Adrenal gland (tissue), 12 donors: ENCODE measurements around the gene CYFIP1. TPM values are rescaled to one million over a fixed set of nuclear protein-coding genes. Genes with fewer than 3 reads are reported as not detected.

Experiments used
- DNase-seq, 7 donors: peaks; one replicate each; pipeline ENCODE4 v3.0.0-alpha.2; 2019 to 2020
- H3K27ac ChIP-seq, 5 donors: fragments of 200-600 bp; sonication (generic) in 4 of 5; 1 replicate in 3 of 5; 2 replicates in 2 of 5; pipeline versions ENCODE4 v1.5.1 to v1.8.0; 2016 to 2020; ENCODE audit warnings: mild to moderate bottlenecking in 1 of 5
- H3K27me3 ChIP-seq: fragments of 200-600 bp; 2 replicates; pipeline ENCODE4 v1.8.0; 2021
- H3K36me3 ChIP-seq, 2 donors: fragments of 200-600 bp; replicated peaks in 1 of 2; 1 replicate in 1 of 2; 2 replicates in 1 of 2; pipeline versions ENCODE4 v1.5.1 to v1.8.0; 2018 to 2022
- H3K4me1 ChIP-seq, 2 donors: fragments of 200-600 bp; replicated peaks in 1 of 2; 1 replicate in 1 of 2; 2 replicates in 1 of 2; pipeline versions ENCODE4 v1.5.1 to v1.8.0; 2018 to 2021
- H3K4me3 ChIP-seq, 4 donors: fragments of 200-600 bp; sonication (generic) in 3 of 4; one replicate each; pipeline ENCODE4 v1.5.1; 2016 to 2018
- H3K9me3 ChIP-seq, 3 donors: fragments of 200-600 bp; sonication (generic) in 1 of 3; replicated peaks in 1 of 3; 1 replicate in 2 of 3; 2 replicates in 1 of 3; pipeline versions ENCODE4 v1.5.1 to v1.8.0; 2016 to 2021
- POLR2A ChIP-seq, 2 donors: fragments of 450-650 bp; IDR thresholded peaks; one replicate each; pipeline ENCODE4 v1.6.1; 2017; ENCODE audit warnings: antibody characterized with exemption in 2 of 2, mild to moderate bottlenecking in 2 of 2, moderate library complexity in 1 of 2
- WGBS, 4 donors: extraction: QIAGEN DNeasy Blood & Tissue Kit in 2 of 4; methylation state at CpG; one replicate each; pipeline versions ENCODE4 v1.1.5 to v1.1.7; 2013 to 2017; 5-methylcytosine and 5-hydroxymethylcytosine counted together
- intact Hi-C, 2 donors: fragments of 100-400 bp; cut with DNase I; formaldehyde crosslinking; loops; one replicate each; pipeline versions ENCODE4 v1.14.1 to v1.15.0; 2022 to 2023
- polyA plus RNA-seq, 3 donors: library from polyadenylated mRNA; stranded (reverse); fragments of 200-250 nt in 2 of 3; fragments of 350-450 nt in 1 of 3; fragmentation: Illumina TruSeq in 1 of 3; extraction: RNeasy Lipid Tissue Mini Kit (QIAGEN cat#74804) in 1 of 3; gene quantifications; one replicate each; pipeline ENCODE4 v1.2.3, GENCODE V29; 2013 to 2014
- total RNA-seq, 9 donors: library from RNA; depleted of rRNA in 4 of 9; stranded (reverse); fragments of >200 nt in 4 of 9; fragments of 120-200 nt in 1 of 9; fragmentation: NEBNext Ultra II Directional in 1 of 9; extraction: Animal tissue kit (Norgen Biotek cat#: 25700) in 1 of 9; gene quantifications; one replicate each; pipeline versions ENCODE4 v1.1.0 to v1.2.4, GENCODE V29; 2013 to 2023
- TF ChIP-seq, protein P1 (sequence below), 6 experiments: fragments of 450-650 bp in 4 of 6; fragments of 200-600 bp in 2 of 6; sonication (generic) in 1 of 6; IDR thresholded peaks; 1 replicate in 5 of 6; 2 replicates in 1 of 6; pipeline versions ENCODE4 v1.5.1 to v1.8.0; 2016 to 2021; ENCODE audit warnings: antibody characterized with exemption in 6 of 6, mild to moderate bottlenecking in 2 of 6, moderate library complexity in 1 of 6
- donor health status: healthy with polysubstance abuse.
- donor health status: Bipolar disorder and iron deficiency.
- donor health status: DM: yes; HTN: yes; CAD: no.
- donor health status: DM: no; HTN: no; CAD: no.
- donor health status: DM: no; HTN: no; CAD: no.
- donor health status: DM: yes; HTN: yes; CAD: no.

Gene CYFIP1
- total and polyA plus RNA-seq, 12 donors = 21.2 to 124 (median 85.0) TPM

GRCh38 chr15:22874256-22874655 is 105.9 kb downstream of the CYFIP1 start:
- Histone ChIP-seq H3K27ac (no peak overlapping the region), H3K4me3 (no peak overlapping the region), H3K27me3 (no peaks in the 10 kb centered on the region), H3K36me3 (peaks cover 0 to 73% of the 10 kb centered on the region in 2 donors), H3K4me1 (no peaks in the 10 kb centered on the region), H3K9me3 (no peaks in the 10 kb centered on the region)
- no peak for DNase-seq
- TF ChIP-seq, protein P1, sequence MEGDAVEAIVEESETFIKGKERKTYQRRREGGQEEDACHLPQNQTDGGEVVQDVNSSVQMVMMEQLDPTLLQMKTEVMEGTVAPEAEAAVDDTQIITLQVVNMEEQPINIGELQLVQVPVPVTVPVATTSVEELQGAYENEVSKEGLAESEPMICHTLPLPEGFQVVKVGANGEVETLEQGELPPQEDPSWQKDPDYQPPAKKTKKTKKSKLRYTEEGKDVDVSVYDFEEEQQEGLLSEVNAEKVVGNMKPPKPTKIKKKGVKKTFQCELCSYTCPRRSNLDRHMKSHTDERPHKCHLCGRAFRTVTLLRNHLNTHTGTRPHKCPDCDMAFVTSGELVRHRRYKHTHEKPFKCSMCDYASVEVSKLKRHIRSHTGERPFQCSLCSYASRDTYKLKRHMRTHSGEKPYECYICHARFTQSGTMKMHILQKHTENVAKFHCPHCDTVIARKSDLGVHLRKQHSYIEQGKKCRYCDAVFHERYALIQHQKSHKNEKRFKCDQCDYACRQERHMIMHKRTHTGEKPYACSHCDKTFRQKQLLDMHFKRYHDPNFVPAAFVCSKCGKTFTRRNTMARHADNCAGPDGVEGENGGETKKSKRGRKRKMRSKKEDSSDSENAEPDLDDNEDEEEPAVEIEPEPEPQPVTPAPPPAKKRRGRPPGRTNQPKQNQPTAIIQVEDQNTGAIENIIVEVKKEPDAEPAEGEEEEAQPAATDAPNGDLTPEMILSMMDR (IDR thresholded peaks at IDR 0.05) = no peak
- TF ChIP-seq POLR2A (IDR thresholded peaks at IDR 0.05) = no peak
- intact Hi-C loops = loop anchor here in 1 of 2 donors (10.0 kb wide), 2 partner anchors 51 to 79 kb away; no protein-coding TSS in a partner anchor
- 93 to 98% (median 96%) methylated on average over 6 to 8 of the region's 8 CpGs for WGBS, 4 donors

DNA sequence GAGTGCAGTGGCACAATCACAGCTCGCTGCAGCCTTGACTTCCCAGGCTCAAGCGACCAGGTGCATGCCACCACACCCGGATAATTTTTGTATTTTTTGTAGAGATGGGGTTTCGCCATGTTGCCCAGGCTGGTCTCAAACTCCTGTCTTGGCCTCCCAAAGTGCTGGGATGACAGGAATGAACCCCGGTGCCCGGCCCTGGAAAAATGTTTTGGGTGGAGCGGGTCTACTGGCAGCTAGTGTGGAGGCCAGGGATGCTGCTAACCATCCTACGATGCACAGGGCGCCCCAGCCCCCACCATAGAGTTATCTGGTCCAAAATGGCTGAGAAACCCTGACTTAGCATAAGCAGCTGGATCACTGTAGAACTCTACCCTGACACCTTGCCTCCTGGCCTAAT is 106.3 kb downstream of the CYFIP1 start:
- Histone ChIP-seq H3K27ac (no peak overlapping the region), H3K4me1 (no peaks in the 10 kb centered on the region), H3K4me3 (no peak overlapping the region), H3K27me3 (no peaks in the 10 kb centered on the region), H3K36me3 (peaks cover 0 to 77% of the 10 kb centered on the region in 2 donors), H3K9me3 (no peaks in the 10 kb centered on the region)
- DNase-seq = no peak
- intact Hi-C loops = loop anchor here in 1 of 2 donors (10.0 kb wide), 2 partner anchors 51 to 79 kb away; no protein-coding TSS in a partner anchor
- 96 to 98% (median 97%) methylated on average over 8 to 9 of the region's 9 CpGs for whole genome bisulfite sequencing, 4 donors
- no peak for TF ChIP-seq POLR2A (IDR thresholded peaks at IDR 0.05)
- TF ChIP-seq, protein P1 (IDR thresholded peaks at IDR 0.05) = no peak

GRCh38 chr15:22872936-22873701 is 107.0 kb downstream of the CYFIP1 start:
- TF ChIP-seq, protein P1 (IDR thresholded peaks at IDR 0.05) = no peak
- intact Hi-C loops = loop anchor here in 1 of 2 donors (10.0 kb wide), 2 partner anchors 52 to 78 kb away; no protein-coding TSS in a partner anchor
- no peaks in the 10 kb centered on the region for H3K4me1 ChIP-seq
- H3K36me3 ChIP-seq = peaks cover 0 to 85% of the 10 kb centered on the region in 2 donors
- WGBS, 4 donors = 86 to 90% (median 90%) methylated on average over 10 to 17 of the region's 17 CpGs
- no peak overlapping the region for H3K4me3 ChIP-seq
- H3K9me3 ChIP-seq = no peaks in the 10 kb centered on the region
- DNase-seq = no peak
- H3K27ac ChIP-seq = no peak overlapping the region
- no peaks in the 10 kb centered on the region for H3K27me3 ChIP-seq

DNA sequence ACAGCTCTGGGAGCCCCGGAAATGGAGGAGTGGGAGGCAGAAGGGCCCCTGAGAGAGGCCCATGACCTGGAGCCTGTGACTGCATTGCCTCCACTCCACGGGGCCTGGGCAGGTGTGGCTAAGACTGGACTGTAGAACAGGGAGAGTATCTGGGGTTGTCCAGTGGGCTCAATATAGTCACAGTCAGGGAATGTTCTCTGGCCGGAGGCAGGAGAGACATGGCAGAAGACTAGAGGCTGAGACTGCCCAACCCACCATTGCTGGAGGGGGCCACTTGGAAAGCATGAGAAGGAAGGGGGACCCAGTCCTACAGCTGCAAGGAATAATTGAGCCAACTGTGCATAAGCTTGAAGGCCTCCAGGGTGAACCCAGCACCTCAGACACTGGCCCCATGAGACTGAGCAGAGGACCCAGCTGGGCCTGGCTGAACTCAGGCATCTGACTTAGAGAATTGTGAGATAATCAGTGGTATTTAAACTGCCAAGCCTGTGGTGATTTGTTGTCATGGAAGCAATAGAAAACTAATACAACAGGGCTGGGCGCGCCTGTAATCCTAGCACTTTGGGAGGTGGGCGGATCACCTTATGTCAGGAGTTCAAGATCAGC is 108.6 kb downstream of the CYFIP1 start:
- Histone ChIP-seq H3K4me3 (no peak overlapping the region), H3K27me3 (no peaks in the 10 kb centered on the region), H3K36me3 (peaks cover 0 to 89% of the 10 kb centered on the region in 2 donors), H3K9me3 (no peaks in the 10 kb centered on the region), H3K27ac (no peak overlapping the region), H3K4me1 (no peaks in the 10 kb centered on the region)
- WGBS, 4 donors = 92 to 98% (median 94%) methylated on average over 6 of the region's 6 CpGs
- no peak for DNase-seq
- intact Hi-C loops = loop anchor here in 1 of 2 donors (10.0 kb wide), 2 partner anchors 53 to 77 kb away; no protein-coding TSS in a partner anchor
- TF ChIP-seq POLR2A (IDR thresholded peaks at IDR 0.05) = no peak
- TF ChIP-seq, protein P1 (IDR thresholded peaks at IDR 0.05) = no peak
